Measurements from ENCODE around the gene TRIP6.
A peak's percentile ranks its signal among the peaks of the same experiment; 100 is the strongest.

TRIP6 gene

GRCh38 chr7:100829150-100829716 lies 38.0 kb upstream of the TRIP6 start:
- Histone ChIP-seq H3K27ac (peak overlapping the region in 1 of 2 donors; percentile 9), H3K4me3 (no peak overlapping the region)
- TF ChIP-seq, protein P1, sequence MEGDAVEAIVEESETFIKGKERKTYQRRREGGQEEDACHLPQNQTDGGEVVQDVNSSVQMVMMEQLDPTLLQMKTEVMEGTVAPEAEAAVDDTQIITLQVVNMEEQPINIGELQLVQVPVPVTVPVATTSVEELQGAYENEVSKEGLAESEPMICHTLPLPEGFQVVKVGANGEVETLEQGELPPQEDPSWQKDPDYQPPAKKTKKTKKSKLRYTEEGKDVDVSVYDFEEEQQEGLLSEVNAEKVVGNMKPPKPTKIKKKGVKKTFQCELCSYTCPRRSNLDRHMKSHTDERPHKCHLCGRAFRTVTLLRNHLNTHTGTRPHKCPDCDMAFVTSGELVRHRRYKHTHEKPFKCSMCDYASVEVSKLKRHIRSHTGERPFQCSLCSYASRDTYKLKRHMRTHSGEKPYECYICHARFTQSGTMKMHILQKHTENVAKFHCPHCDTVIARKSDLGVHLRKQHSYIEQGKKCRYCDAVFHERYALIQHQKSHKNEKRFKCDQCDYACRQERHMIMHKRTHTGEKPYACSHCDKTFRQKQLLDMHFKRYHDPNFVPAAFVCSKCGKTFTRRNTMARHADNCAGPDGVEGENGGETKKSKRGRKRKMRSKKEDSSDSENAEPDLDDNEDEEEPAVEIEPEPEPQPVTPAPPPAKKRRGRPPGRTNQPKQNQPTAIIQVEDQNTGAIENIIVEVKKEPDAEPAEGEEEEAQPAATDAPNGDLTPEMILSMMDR (IDR thresholded peaks at IDR 0.05) = no peak
- DNase-seq (ENCODE audit: low spot score) = no peak

DNA sequence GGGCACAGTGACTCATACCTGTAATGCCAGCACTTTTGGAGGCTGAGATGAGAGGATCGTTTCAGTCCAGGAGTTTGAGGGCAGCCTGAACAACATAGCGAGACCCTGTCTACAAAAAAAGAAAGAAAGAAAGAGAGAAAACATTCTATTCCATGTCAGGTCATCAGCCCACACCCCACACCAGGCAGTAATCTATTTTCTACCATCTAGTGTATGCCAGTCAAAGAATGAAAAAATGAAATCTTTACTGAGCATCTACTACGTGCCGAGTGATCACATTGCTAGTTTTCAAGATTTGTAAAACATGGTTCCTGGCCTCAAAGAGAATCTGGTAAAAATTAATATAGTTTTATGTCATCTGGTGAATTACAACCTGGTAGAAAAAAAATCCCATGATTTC lies 36.8 kb upstream of the TRIP6 start:
- DNase-seq (ENCODE audit: low spot score) = no peak
- TF ChIP-seq, protein P1 (IDR thresholded peaks at IDR 0.05) = no peak
- Histone ChIP-seq H3K4me3 (no peak overlapping the region), H3K27ac (no peak overlapping the region)

DNA sequence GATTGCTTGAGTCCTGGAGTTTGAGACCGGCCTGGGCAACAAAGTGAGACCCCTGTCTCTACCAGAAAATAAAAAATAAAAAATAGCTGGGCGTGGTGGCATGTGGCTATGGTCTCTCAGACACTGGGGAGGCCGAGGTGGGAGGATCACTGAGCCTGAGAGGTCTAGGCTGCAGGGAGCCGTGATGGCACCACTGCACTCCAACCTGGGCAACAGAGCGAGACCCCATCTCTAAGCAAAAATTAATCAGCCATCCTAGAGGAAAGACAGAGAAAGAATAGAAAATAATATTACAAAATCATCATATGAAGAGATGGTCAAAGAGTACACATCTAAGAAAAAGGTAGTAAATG lies 34.9 kb upstream of the TRIP6 start:
- H3K27ac ChIP-seq = no peak overlapping the region
- DNase-seq (ENCODE audit: low spot score) = no peak
- TF ChIP-seq, protein P1 (IDR thresholded peaks at IDR 0.05) = no peak
- H3K4me3 ChIP-seq = no peak overlapping the region

DNA sequence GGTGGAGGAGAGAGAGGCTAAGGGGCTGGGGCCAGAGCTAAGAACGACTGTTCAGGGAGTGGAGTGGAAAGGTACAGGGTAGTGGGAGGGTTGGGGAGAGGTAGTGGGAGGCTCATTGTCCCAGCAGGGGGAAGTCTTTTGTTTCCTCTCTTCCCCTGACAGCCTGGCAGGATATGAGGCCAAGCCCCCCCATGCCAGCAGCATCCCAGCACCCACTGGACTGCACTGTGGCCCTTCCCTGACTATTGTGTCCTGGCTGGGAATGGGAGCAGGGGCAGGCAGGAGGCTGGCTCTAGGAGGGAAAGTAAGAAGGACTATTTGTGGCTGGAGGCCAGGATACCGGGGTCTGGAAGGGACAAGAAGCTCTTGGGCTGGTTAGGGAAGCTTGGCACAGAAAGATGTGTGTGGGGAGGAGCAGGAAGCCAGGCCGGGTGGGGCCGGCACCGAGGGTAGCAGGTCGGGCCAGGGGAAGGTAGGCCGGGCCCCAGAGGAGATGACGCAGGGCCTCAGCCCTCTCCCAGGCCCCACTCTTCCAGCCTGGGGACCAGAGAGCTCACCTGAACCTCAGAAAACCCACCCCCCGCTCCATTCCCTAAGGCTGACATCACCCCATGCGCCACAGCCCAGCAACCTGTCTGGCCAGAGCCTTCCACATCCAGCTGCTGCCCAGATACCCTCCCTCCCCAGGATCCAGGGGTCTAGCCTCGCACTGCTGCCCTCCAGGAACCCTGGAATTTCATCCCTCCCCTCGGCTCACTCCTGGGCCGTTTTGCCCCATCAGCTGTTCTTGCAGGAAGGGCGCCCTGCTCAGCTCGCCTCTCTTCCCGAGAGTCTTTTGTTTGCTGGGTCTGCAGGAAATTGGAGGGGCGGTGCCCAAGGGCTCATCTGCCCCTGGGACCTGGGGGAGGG lies 31.0 kb upstream of the TRIP6 start:
- Histone ChIP-seq H3K27ac (peak overlapping the region in 1 of 2 donors; percentile 80), H3K4me3 (peak overlapping the region; percentile 63)
- DNase-seq (ENCODE audit: low spot score) = no peak
- TF ChIP-seq, protein P1 (IDR thresholded peaks at IDR 0.05) = no peak

- Histone ChIP-seq H3K27ac (peak overlapping the region; percentile 32 to 80), H3K4me3 (peak overlapping the region; percentile 63)
- TF ChIP-seq, protein P1 (IDR thresholded peaks at IDR 0.05) = no peak
- no peak for DNase-seq (ENCODE audit: low spot score)
Observed at GRCh38 chr7:100836812-100837098, 30.4 kb upstream of the TRIP6 start.

DNA sequence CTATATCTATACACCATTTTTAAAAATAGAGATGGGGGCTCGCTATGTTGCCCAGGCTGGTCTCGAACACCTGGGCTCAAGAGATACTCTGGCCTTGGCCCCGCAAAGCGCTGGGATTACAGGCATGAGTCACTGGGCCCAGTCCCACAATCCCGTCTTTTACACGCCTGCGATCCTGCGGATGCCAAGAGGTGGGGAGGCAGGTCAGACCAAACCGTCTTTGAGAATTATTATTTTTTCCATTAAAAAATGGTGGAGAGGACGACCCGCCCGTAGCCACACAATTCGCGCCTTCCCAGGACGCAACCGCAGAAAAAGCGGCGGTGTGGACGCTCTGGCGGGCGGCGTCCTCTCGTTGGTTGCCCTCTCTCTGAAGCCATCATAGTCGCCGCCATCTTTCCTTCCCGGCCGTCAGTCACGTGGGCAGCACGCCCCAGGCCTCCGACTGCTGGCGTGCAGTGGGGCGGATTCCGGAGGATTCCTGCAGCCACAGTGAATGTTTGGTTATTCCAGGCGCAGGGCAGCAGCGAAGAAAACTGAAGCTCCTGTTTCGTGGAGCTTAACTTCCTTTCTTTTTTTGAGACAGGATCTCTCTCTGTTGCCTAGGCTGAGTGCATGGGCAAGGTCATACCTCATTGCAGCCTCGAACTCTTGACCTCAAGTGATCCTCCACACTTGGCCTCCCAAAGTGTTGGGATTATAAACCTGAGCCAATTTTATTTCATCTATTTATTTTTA lies 29.9 kb upstream of the TRIP6 start:
- peak overlapping the region; percentile 32 to 80 for H3K27ac ChIP-seq
- H3K4me3 ChIP-seq = peak overlapping the region; percentile 63
- TF ChIP-seq, protein P1 (IDR thresholded peaks at IDR 0.05) = no peak
- DNase-seq (ENCODE audit: low spot score) = peak; percentile 91

Data from coronary artery (tissue), 2 donors.